Panc1 (cell line): ENCODE results near the gene LAIR2. TPM values are rescaled to one million over a fixed set of nuclear protein-coding genes. Genes with fewer than 3 reads are reported as not detected.

Experiments
- ATAC-seq: fragments of 200-7000 bp; cut with Tn5 transposase; 2 replicates; pipeline ENCODE4 v1.9.1; 2020; ENCODE audit warnings: mild to moderate bottlenecking, moderate library complexity
- BruUV-seq: library from RNA; stranded (reverse); fragments of 400-500 nt; replicated peaks from 2 replicates; lab custom pipeline; 2021; lab: Mats Ljungman, UMichigan
- CTCF ChIA-PET: fragments of 300-600 bp; sonication (Branson Sonifier 250); formaldehyde crosslinking; loops from one replicate; lab custom pipeline; 2022; ENCODE audit warnings: antibody characterized with exemption; lab: Charles Lee
- POLR2A ChIA-PET: fragments of 300-600 bp; sonication (Branson Sonifier 250); formaldehyde crosslinking; loops from one replicate; lab custom pipeline; 2022; ENCODE audit warnings: antibody characterized with exemption; lab: Charles Lee
- DNase-seq: peaks from one replicate; pipeline ENCODE4 v3.0.0-alpha.2; 2010; ENCODE audit warnings: low read depth, low spot score
- H3K27ac ChIP-seq: 2 replicates; pipeline ENCODE4 v1.5.1; 2011; ENCODE audit warnings: mild to moderate bottlenecking, low read length, inconsistent platforms
- H3K27me3 ChIP-seq: fragments of 200-500 bp; sonication (Bioruptor generic); 2 replicates; pipeline ENCODE4 v1.6.0; 2014; ENCODE audit warnings: low read length, inconsistent platforms; ENCODE audit not compliant: control insufficient read depth, insufficient read depth
- H3K36me3 ChIP-seq: fragments of 200-500 bp; sonication (Bioruptor generic); 2 replicates; pipeline ENCODE4 v1.5.1; 2014; ENCODE audit warnings: inconsistent platforms, mild to moderate bottlenecking, low read length, moderate library complexity; ENCODE audit not compliant: control insufficient read depth, insufficient read depth
- H3K4me1 ChIP-seq: 2 replicates; pipeline ENCODE4 v1.5.1; 2011; ENCODE audit warnings: inconsistent platforms, mild to moderate bottlenecking, low read length, moderate library complexity; ENCODE audit not compliant: control insufficient read depth, insufficient read depth
- H3K4me3 ChIP-seq, 2 experiments: 2 replicates each; pipeline ENCODE4 v1.5.1; 2011 to 2012; ENCODE audit warnings: low read depth in 2 of 2, low read length in 2 of 2, mild to moderate bottlenecking in 2 of 2, inconsistent platforms in 1 of 2, moderate library complexity in 1 of 2
- H3K9me3 ChIP-seq: fragments of 200-500 bp; sonication (Bioruptor generic); 2 replicates; pipeline ENCODE4 v1.5.1; 2014; ENCODE audit warnings: low read depth, mild to moderate bottlenecking, inconsistent platforms, low read length, moderate library complexity; ENCODE audit not compliant: control insufficient read depth, insufficient read depth
- CTCF ChIP-seq: fragments of 450-650 bp; IDR thresholded peaks from 2 replicates; pipeline ENCODE4 v1.5.1; 2017; ENCODE audit warnings: mild to moderate bottlenecking
- POLR2AphosphoS5 ChIP-seq: IDR thresholded peaks from 2 replicates; pipeline ENCODE4 v1.6.1; 2012; ENCODE audit warnings: mild to moderate bottlenecking, low read depth, low read length, moderate library complexity
- REST ChIP-seq, 2 experiments: IDR thresholded peaks; 2 replicates each; pipeline ENCODE4 v1.6.1; 2011 to 2012; ENCODE audit warnings: low read depth in 2 of 2, control low read depth in 1 of 2, low read length in 1 of 2, mild to moderate bottlenecking in 1 of 2, moderate library complexity in 1 of 2; ENCODE audit not compliant: insufficient read depth in 1 of 2
- SIN3A ChIP-seq: IDR thresholded peaks from 2 replicates; pipeline ENCODE4 v1.6.1; 2012; ENCODE audit warnings: low read depth, mild to moderate bottlenecking, low read length, moderate library complexity, borderline replicate concordance; ENCODE audit not compliant: insufficient read depth
- TCF7L2 ChIP-seq: IDR thresholded peaks from 2 replicates; pipeline ENCODE4 v1.6.1; 2011; ENCODE audit warnings: mild to moderate bottlenecking, low read depth, low read length, inconsistent platforms
- in situ Hi-C: cut with HindIII; loops from 2 replicates; pipeline ENCODE4 v1.10.0; 2016; ENCODE audit warnings: low sequenced_read_pairs, low pct_unique_long_range_greater_than_20kb
- intact Hi-C: fragments of 100-400 bp; cut with micrococcal nuclease; formaldehyde crosslinking; loops from one replicate; pipeline ENCODE4 v1.10.0; 2022; ENCODE audit not compliant: unreplicated experiment
- total RNA-seq: library from RNA; stranded (reverse); gene quantifications from one replicate; pipeline ENCODE4 v1.2.1, GENCODE V29; 2021; ENCODE audit not compliant: unreplicated experiment

LAIR2 gene
- total RNA-seq, 1 experiment from 2014 or later = not detected

- in situ Hi-C loops = no loop called here
- POLR2A ChIA-PET = interaction anchor here (0.6 kb wide), 1 partner anchor 585 kb away, joined by 7 read pairs; no protein-coding TSS in a partner anchor
- BruUV-seq = no TSS peak
These were observed 42.2 kb upstream of the LAIR2 start for GRCh38 chr19:54460230-54461005.

More at GRCh38 chr19:54460230-54461005, 42.2 kb upstream of the LAIR2 start:
- no peak for TF ChIP-seq SIN3A
- TF ChIP-seq POLR2AphosphoS5 = peak; percentile 21; the same call in 1 of the 2 replicates
- TF ChIP-seq REST (IDR thresholded peaks at IDR 0.05; ENCODE audit: insufficient read depth in 1 of 2, low read depth in 2 of 2, low read length in 1 of 2) = no peak
- TF ChIP-seq CTCF = no peak
- TF ChIP-seq TCF7L2 = no peak
- no peaks in the 10 kb centered on the region for H3K9me3 ChIP-seq
- CTCF ChIA-PET = interaction anchor here (1.2 kb wide), 1 partner anchor 20 kb away, joined by 13 read pairs; no protein-coding TSS in a partner anchor
- DNase-seq = no peak
- H3K27me3 ChIP-seq = no peaks in the 10 kb centered on the region
- no peak for ATAC-seq
- intact Hi-C loops = no loop called here
- no peak overlapping the region for H3K4me3 ChIP-seq
- H3K27ac ChIP-seq = peak overlapping the region; percentile 86; the same call in 1 of the 2 replicates
- peaks cover 9% of the 10 kb centered on the region; the same call in 1 of the 2 replicates for H3K36me3 ChIP-seq
- H3K4me1 ChIP-seq = peaks cover 26% of the 10 kb centered on the region
